IMR-90 (cell line): ENCODE measurements around the gene RAB31.

ENCODE experiments used
- CEBPB ChIP-seq: IDR thresholded peaks from 2 replicates; pipeline ENCODE4 v1.6.1; 2012; ENCODE audit warnings: low read depth, low read length, improper control_type of control experiment
- RAD21 ChIP-seq: IDR thresholded peaks from 2 replicates; pipeline ENCODE4 v1.6.1; 2012; ENCODE audit warnings: low read length, improper control_type of control experiment
- TF ChIP-seq, protein P1 (sequence below): conservative IDR thresholded peaks from 2 replicates; pipeline ENCODE4 v1.5.1; 2012; ENCODE audit warnings: mild to moderate bottlenecking, low read depth, low read length, improper control_type of control experiment

- TF ChIP-seq, protein P1, sequence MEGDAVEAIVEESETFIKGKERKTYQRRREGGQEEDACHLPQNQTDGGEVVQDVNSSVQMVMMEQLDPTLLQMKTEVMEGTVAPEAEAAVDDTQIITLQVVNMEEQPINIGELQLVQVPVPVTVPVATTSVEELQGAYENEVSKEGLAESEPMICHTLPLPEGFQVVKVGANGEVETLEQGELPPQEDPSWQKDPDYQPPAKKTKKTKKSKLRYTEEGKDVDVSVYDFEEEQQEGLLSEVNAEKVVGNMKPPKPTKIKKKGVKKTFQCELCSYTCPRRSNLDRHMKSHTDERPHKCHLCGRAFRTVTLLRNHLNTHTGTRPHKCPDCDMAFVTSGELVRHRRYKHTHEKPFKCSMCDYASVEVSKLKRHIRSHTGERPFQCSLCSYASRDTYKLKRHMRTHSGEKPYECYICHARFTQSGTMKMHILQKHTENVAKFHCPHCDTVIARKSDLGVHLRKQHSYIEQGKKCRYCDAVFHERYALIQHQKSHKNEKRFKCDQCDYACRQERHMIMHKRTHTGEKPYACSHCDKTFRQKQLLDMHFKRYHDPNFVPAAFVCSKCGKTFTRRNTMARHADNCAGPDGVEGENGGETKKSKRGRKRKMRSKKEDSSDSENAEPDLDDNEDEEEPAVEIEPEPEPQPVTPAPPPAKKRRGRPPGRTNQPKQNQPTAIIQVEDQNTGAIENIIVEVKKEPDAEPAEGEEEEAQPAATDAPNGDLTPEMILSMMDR: no peak
- TF ChIP-seq RAD21: no peak
- TF ChIP-seq CEBPB: no peak
These were observed 124.8 kb downstream of the RAB31 start for GRCh38 chr18:9832871-9833270.
